Jurkat, Clone E6-1 (cell line): Measurements from ENCODE around the gene OR10H1.
"Not testable (repeated sequence)": the region's sequence is repeated elsewhere in the genome, so short reads cannot be mapped to it uniquely, and the experiment has no call there.

ENCODE experiments used
- DNase-seq: peaks from one replicate; pipeline ENCODE4 v3.0.0-alpha.2; 2011; ENCODE audit warnings: low read depth, low spot score
- H3K4me3 ChIP-seq: 2 replicates; pipeline ENCODE4 v1.5.1; 2011; ENCODE audit warnings: mild to moderate bottlenecking, low read length, control low read depth, moderate library complexity

OR10H1 gene

DNA sequence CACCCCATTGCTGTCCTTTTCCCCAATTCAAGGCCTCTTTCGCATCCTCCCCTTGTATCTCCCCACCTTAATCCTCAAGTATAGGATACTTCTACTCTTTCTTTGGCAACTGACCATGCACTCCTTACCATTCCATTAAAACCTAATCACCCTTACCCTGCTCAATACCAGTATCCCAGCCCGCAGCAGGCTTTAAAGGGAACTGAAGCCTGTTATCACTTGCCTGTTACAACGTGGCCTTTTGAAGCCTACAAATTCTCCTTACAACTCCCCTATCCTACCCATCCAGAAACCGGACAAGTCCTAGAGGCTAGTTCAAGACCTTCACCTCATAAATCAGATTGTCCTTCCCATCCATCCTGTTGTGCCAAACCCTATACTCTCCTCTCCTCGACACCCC, 16.2 kb upstream of the OR10H1 start:
- DNase-seq, result no peak
- H3K4me3 ChIP-seq, result no peak overlapping the region

DNA sequence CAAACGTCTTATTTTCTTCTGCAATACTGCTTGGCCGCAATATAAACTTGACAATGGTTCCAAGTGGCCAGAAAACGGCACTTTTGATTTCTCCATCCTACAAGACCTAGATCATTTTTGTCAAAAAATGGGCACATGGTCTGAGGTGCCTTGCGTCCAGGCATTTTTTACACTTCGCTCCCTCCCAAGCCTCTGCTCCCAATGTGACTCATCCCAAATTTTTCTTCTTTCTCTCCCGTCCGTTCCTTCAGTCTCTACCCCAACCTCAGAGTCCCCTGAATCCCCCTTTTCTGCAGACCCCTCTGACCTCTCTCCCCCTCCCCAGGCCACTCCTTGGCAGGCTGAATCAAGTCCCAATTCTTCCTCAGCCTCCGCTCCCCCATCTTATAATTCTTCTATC, 14.3 kb upstream of the OR10H1 start:
- no peak overlapping the region for H3K4me3 ChIP-seq
- no peak for DNase-seq

DNA sequence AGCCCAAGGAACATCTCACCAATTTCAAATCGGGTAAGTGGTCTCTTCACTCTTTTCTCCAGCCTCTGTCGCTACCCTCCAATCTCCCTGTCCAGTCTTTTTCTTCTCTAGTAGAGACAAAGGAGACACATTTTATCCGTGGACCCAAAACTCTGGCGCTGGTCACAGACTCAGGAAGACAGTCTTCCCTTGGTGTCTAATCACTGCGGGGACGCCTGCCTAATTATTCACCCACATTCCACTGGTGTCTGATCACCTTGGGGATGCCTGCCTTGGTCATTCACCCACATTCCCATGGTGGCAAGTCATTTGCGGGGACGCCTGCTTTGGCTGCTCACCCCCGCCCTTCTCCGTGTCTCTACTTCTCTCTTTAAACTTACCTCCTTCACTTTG, 13.8 kb upstream of the OR10H1 start:
- no peak for DNase-seq
- H3K4me3 ChIP-seq, result no peak overlapping the region

DNA sequence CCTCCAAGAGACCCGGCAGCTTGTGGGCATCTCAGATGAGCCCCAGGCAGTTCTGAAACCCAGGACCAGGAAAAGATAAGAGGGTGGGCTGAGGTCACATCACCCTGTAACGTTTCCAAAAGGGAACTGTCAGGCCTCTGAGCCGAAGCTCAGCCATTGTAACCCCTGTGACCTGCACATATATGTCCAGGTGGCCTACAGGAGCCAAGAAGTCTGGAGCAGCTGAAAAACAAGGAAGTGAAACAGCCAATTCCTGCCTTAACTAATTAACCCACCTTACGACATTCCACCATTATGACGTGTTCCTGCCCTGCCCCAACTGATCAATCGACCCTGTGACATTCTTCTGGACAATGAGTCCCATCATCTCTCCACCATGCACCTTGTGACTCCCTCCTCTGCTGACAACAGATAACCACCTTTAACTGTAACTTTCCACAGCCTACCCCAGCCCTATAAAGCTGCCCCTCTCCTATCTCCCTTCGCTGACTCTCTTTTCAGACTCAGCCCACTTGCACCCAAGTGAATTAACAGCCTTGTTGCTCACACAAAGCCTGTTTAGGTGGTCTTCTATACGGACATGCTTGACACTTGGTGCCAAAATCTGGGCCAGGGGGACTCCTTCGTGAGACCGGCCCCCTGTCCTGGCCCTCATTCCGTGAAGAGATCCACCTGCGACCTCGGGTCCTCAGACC, 13.3 kb upstream of the OR10H1 start:
- not testable (repeated sequence) for H3K4me3 ChIP-seq, DNase-seq

DNA sequence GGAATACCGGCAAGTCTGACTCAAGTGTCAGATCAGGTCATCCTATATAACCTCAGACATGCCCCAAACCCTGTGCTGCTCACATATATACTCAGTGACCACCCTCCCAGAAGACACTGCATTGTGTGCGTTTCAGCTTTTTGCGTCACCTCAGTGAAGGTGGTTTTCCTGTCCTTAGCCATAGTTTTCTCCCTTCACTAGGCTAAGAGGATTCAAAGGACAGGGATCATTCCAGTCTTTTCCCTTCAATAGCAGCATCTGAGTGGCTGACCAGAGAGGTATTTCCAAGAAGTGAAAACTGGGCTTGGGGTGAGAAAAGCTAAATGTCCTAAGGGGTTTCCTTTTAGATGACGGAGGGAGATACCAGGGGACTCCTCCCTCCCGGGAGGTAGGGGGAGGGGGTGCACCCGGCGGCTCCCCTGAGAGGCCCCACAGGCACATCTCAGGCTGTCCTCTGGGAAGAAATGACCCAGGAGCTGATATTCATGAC, 12.7 kb upstream of the OR10H1 start:
- no peak overlapping the region for H3K4me3 ChIP-seq
- no peak for DNase-seq

DNA sequence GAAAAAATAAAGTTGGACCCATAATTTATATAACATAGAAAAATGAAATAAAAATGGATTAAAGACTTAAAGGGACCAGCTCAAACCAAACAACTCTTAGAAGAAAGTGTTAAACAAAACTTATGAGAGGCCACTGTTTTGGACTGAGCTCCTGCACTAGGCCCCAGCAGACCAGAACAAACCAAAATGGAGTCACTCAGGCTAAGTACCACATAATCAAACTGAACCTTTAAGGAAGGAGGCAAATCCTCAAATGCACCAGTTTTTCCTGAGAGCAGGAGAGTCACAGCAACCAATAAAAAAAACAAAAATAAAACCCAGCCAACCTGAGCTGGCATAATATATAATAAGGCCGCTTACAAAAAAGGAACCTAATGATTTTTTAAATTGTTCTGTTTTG, 10.3 kb upstream of the OR10H1 start:
- H3K4me3 ChIP-seq, result no peak overlapping the region
- DNase-seq, result no peak

DNA sequence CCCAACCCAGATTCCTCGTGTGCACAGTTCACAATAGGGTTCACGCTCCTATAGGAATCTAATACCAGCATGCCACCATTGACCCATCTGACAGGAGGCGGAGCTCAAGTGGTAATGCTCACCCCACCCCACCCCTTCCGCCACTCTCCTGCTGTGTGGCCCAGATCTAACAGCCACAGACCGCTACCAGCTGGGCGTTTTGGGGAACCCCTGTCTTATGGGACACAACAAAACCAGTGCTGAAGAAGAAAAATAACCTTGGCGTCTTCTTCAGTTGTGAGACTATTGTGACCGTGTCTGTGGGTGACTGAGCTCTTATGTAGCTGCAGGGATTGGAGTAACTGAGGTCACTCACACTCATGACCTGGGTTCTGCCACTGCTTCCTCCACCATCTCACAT, 5.2 kb upstream of the OR10H1 start:
- DNase-seq, result no peak
- H3K4me3 ChIP-seq, result no peak overlapping the region

DNA sequence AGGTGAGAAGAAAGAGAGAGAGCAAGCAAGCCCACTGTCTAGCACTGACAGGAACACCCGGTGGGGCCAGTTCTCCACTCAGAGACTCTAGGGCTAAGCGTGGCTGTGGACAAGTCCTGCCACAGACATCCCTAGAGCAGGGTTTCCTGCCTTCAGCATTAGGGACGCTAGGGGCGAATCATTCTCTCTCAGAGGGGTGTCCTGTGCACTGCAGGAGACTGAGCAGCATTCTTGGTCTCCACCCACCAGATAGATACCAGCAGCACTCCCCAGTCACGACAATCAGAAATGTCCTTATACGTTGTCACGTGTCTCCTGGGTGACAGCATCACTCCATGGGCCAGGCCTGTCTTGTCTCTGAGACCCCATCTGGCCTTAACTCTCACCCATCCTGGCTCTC, 1.5 kb downstream of the OR10H1 start:
- DNase-seq, result no peak
- H3K4me3 ChIP-seq, result no peak overlapping the region

DNA sequence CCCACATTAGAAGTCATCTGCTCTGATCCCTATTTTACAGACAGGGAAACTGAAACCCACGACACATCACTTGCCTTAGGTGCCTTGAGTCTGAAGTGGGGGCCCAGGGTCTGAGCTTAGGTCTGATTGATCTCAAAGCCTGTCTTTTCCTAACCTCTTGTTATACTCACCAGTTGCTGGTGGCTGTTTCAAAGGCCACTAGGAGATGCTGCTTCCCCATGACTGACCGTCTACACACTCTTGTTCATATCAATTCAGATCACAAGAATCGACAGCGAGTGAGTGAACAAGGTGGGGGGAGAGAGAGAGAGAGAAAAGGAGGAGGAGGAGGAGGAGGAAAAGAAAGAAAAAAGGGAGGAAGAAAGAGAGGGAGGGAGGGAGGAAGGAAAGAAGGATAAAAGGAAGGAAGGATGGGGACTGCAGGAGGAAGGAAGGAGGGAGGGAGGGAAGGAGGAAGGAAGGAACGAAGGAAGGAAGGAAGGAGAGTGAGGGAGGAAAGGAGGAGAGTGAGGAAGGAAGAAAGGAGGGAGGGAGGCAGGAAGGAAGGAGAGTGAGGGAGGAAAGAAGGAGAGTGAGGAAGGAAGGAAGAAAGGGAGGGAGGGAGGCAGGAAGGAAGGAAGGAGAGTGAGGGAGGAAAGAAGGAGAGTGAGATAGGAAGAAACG, 3.3 kb downstream of the OR10H1 start:
- DNase-seq, result no peak
- no peak overlapping the region for H3K4me3 ChIP-seq

DNA sequence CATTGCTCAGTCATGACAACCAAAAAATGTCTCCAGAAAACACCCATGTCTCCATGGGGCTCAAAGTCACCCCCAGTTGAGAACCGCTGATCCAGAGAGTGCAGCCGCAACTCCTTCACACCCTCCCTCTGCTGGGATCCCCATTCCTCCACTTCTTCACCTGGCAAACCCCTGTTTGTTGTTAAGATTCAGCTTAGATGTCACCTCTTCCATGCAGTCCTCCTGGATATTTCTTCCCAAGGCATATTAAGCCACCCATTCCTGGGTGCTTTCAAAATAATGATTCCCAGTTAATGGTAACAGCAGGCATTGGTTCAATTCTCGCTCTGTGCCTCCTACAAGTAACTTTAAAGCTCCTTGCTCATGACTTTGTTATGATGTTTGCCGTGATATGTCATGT, 4.0 kb downstream of the OR10H1 start:
- H3K4me3 ChIP-seq, result no peak overlapping the region
- no peak for DNase-seq

DNA sequence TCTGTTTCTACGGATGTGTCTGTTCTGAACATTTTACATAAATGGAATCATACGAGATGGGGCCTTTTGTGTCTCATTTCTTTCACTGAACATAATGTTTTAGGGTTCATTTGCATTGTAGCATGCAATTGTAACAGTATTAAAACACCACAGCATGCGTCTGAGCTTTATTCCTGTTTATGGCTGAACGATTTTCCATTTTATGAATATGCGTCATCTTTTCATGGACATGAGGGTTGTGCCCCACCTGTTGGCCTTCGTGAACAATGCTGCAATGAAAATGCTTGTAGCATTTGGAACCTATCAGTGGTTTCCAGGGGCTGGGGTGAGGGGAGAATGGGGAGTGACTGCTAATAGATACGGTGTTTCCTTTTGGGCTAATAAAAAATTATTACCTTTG, 5.1 kb downstream of the OR10H1 start:
- DNase-seq, result no peak
- H3K4me3 ChIP-seq, result no peak overlapping the region

DNA sequence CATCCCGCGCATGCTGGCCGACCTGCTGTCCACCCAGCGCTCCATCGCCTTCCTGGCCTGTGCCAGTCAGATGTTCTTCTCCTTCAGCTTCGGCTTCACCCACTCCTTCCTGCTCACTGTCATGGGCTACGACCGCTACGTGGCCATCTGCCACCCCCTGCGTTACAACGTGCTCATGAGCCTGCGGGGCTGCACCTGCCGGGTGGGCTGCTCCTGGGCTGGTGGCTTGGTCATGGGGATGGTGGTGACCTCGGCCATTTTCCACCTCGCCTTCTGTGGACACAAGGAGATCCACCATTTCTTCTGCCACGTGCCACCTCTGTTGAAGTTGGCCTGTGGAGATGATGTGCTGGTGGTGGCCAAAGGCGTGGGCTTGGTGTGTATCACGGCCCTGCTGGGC, 21.2 kb downstream of the OR10H1 start:
- not testable (repeated sequence) for H3K4me3 ChIP-seq, DNase-seq

DNA sequence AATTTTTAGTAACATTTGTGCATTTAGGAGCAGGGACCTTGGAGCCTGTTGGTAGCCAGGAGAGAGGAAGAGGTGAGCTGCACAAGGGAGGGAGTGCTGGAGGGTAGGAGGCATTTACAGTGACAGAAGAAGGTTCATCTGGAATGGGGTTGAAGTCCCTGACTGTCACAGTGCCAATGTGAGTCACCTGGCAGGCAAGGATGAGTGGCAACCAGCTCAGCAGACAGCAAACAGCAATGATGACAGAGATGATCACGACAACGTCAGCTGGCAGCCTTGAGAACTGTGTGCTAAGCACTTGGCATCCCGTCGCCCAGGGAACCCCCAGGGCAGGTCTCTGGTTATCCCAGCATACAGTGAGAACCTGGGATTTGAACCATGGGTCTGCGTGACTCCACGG, 25.4 kb downstream of the OR10H1 start:
- H3K4me3 ChIP-seq, result no peak overlapping the region
- no peak for DNase-seq

DNA sequence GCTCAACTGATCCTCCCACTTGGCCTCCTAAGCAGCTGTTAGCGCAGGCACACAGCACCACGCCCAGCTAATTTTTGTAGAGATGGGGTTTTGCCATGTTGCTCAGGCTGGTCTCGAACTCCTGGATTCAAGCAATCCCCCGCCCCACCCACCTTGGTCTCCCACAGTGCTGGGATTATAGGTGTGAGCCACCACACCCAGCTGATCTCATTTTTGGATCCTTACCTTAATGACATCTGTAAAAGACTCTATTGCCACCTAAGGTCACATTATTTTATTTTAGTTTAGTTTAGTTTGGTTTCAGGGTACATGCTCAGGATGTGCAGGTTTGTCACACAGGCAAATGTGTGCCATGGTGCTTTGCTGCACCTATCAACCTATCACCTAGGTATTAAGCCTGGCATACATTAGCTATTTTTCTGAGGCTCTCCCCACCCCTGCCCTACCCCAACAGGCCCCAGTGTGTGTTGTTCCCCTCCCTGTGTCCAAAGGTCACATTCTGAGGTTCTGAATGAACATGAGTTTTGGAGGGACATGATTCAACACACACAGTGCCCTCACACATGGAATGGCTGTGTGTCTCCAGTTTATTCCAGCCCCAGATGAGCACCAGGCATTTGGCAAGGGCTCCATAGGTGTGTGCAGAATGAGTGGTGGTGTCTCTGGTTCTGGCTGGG, 26.7 kb downstream of the OR10H1 start:
- DNase-seq, result no peak

DNA sequence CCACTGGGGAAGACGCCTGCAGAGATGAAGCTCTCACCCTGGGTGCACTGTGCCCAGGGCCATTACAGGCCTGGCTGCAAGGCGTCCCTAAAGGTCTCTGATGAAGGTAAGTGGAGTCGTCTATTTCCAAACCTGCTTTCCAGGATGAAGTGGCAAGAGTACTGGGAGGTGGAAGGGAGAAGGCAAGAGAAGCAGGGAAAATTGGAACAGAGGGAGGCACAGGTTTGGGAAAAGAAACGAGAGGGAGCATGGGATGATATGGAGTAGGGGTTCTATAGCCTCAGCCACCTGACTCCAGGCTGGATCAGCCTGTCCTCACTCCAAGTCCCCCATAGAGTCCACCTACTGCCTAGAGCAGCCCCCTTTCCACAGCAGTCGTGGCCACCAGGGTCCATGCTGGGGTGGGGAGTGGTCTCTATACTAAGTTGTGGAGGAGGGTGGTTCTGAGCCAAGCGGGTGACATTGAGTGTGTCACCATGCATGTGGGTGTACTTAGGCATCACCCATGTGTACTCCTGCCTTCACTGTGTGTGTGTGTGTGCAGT, 27.8 kb downstream of the OR10H1 start, which contains the start of gene OR10H5:
Gene OR10H5 (plus strand): TSS at position 51 of the 545 bp plus-strand sequence. CDS start 6,388 bp downstream, outside the sequence.
- no peak for DNase-seq
- no peak within 1 kb of the TSS for H3K4me3 ChIP-seq

More for the DNA sequence above, 26.7 kb downstream of the OR10H1 start:
- no peak overlapping the region for H3K4me3 ChIP-seq

DNA sequence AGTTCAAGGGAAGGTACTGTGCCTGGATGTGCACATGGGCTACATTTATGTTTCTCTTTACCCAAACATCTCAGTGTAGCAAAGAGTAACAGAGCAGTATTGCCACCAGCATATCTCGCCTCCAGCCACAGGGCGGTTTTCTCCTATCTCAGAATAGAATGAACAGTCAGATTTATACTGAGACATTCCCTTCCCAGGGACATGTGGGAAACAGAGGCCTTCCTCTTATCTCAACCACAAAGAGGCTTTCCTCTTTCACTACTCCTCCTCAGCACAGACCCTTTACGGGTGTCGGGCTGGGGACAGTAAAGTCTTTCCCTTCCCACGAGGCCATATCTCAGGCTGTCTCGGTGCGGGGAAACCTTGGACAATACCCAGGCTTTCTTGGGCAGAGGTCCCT, 32.6 kb downstream of the OR10H1 start:
- H3K4me3 ChIP-seq, DNase-seq: not testable (repeated sequence)

DNA sequence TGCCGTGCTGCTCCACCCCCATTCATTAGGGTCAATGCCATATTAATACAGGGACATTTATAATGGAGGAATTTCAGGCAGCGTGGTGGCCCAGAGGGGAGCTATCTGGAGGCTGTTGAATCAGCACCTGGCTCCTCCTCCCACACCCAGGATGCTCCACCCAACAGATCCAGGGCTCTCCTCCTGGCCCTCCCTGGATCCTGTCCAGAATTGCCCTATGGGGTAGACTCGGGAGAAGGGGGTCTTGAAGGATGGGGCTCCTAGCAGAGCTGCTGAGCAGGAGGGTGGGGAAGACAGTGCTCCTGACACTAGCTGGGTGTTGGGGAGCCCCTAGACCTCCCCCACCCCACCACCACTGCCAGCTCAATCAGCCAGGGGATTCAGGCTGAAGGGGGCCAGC, 33.3 kb downstream of the OR10H1 start:
- no peak for DNase-seq
- H3K4me3 ChIP-seq, result no peak overlapping the region

DNA sequence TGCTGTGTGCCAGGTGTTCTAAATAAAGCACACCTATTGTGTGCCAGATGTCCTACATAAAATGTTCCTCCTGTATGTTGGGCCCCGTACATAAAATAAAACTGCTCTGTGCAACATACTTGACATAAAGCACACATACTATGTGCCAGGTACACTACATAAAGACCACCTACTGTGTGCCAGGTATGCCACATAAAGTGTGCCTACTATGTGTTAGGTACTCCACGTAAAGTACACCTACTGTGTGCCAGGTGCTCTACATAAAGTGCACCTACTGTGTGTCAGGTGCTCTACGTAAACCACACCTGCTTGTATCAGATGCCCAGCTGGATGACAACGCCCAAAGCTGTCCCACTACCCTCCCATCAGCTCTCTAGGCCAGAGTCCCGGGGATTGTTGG, 33.8 kb downstream of the OR10H1 start:
- no peak for DNase-seq
- H3K4me3 ChIP-seq, result no peak overlapping the region

DNA sequence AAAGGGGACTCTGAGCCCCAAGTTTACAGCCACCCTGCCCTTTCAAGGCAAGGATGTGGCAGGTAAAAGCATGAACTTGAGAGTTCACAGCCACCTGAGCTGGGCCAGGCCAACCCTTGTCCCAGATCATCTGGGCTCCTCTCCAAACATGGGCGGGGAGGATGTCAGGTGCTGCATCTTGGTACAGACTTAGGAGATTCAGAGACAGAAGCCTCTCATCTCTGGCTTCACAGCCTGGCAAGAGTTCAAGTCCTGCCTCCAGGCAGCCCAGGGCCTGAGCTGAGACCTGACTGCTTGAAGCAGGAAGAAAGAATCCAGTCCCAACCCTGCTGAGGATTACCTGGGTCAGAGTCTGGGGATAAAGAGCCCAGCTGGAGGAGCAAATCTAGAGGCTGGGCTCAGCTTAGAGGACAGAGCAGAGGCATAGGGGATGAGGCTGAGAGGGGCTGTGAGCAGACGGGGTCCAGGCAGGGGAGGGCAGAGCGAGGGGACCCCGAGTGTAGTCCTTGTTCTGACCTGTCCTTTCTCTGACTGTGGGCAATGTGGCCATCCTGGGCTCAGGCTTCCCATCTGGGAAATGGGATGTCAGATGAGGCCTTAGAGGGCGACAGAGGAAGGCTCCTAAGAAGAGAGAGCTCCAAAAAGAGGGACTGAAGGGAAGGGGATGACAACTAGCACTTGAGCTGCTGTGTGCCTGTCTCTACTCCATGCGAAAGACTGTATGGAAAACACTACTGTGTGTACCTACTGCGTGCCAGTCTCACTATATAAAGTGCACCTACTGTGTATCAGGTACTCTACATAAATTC, 34.6 kb downstream of the OR10H1 start:
- H3K4me3 ChIP-seq, result no peak overlapping the region
- no peak for DNase-seq
